Type B pancreatic cell (in vitro differentiated cells): Measurements from ENCODE around the gene HBS1L. TPM values are rescaled to one million over a fixed set of nuclear protein-coding genes. Genes with fewer than 3 reads are reported as not detected.

Source experiments
- DNase-seq: peaks from one replicate; pipeline ENCODE4 v3.0.0; 2021; ENCODE audit warnings: mixed read lengths; ENCODE audit not compliant: unreplicated experiment; ENCODE audit errors: extremely low spot score
- H3K27ac Mint-ChIP-seq: 2 replicates; pipeline ENCODE4 v1.8.0; 2021; ENCODE audit warnings: mild to moderate bottlenecking, mixed read lengths
- H3K27me3 Mint-ChIP-seq: 2 replicates; pipeline ENCODE4 v1.8.0; 2021; ENCODE audit warnings: mixed read lengths
- H3K36me3 Mint-ChIP-seq: 2 replicates; pipeline ENCODE4 v1.8.0; 2021; ENCODE audit warnings: mixed read lengths
- H3K4me1 Mint-ChIP-seq: one replicate; pipeline ENCODE4 v1.8.0; 2021; ENCODE audit warnings: mixed read lengths; ENCODE audit not compliant: unreplicated experiment
- H3K4me3 Mint-ChIP-seq: 2 replicates; pipeline ENCODE4 v1.8.0; 2021; ENCODE audit warnings: mild to moderate bottlenecking, mixed read lengths
- H3K9me3 Mint-ChIP-seq: 2 replicates; pipeline ENCODE4 v1.8.0; 2021; ENCODE audit warnings: mixed read lengths
- total RNA-seq: library from RNA; stranded (reverse); gene quantifications from 2 replicates; pipeline ENCODE4 v1.2.1, GENCODE V29; 2021; ENCODE audit warnings: low replicate concordance
- TF ChIP-seq, protein P1 (sequence below): fragments of 200-600 bp; sonication (generic); conservative IDR thresholded peaks from 2 replicates; pipeline ENCODE4 v1.5.0; 2021; ENCODE audit warnings: antibody characterized with exemption, mild to moderate bottlenecking

The HBS1L gene
- total RNA-seq, 1 donor from 2014 or later, result 71.0 TPM

- Mint-ChIP-seq H3K27me3 (no peaks in the 10 kb centered on the region), H3K4me1 (peaks cover 12% of the 10 kb centered on the region), H3K4me3 (no peak overlapping the region), H3K27ac (no peak overlapping the region), H3K36me3 (no peaks in the 10 kb centered on the region), H3K9me3 (no peaks in the 10 kb centered on the region)
- TF ChIP-seq, protein P1, sequence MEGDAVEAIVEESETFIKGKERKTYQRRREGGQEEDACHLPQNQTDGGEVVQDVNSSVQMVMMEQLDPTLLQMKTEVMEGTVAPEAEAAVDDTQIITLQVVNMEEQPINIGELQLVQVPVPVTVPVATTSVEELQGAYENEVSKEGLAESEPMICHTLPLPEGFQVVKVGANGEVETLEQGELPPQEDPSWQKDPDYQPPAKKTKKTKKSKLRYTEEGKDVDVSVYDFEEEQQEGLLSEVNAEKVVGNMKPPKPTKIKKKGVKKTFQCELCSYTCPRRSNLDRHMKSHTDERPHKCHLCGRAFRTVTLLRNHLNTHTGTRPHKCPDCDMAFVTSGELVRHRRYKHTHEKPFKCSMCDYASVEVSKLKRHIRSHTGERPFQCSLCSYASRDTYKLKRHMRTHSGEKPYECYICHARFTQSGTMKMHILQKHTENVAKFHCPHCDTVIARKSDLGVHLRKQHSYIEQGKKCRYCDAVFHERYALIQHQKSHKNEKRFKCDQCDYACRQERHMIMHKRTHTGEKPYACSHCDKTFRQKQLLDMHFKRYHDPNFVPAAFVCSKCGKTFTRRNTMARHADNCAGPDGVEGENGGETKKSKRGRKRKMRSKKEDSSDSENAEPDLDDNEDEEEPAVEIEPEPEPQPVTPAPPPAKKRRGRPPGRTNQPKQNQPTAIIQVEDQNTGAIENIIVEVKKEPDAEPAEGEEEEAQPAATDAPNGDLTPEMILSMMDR, result no peak
- DNase-seq, result no peak
Measured at GRCh38 chr6:134932535-134933470, 121.8 kb downstream of the HBS1L start.

- DNase-seq, result no peak
- no peaks in the 10 kb centered on the region for H3K36me3 Mint-ChIP-seq
- H3K4me1 Mint-ChIP-seq, result peaks cover 9% of the 10 kb centered on the region
- no peak overlapping the region for H3K4me3 Mint-ChIP-seq
- no peaks in the 10 kb centered on the region for H3K27me3 Mint-ChIP-seq
- TF ChIP-seq, protein P1, result no peak
- H3K27ac Mint-ChIP-seq, result no peak overlapping the region
- H3K9me3 Mint-ChIP-seq, result no peaks in the 10 kb centered on the region
Measured at GRCh38 chr6:134932098-134932497, 122.5 kb downstream of the HBS1L start.

DNA sequence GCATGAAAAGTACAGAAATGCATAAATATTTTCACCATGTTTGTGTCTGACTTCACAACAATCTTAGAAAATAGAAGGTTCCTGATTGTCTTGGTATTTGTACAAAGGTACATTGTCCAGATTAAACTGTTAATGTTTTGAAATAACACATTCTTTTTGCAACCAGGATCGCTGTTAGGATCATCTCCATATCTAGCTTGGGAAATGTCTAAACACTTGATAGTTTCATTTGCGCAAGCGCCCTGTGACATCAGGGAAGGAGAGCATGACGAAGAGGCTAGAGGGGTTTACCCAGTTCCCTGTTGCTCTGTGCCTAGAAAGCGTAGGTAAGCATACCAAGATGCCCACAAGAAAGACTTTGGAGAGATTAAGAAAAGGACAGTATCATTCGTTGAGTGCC lies 124.2 kb downstream of the HBS1L start:
- DNase-seq, result no peak
- Mint-ChIP-seq H3K36me3 (no peaks in the 10 kb centered on the region), H3K9me3 (no peaks in the 10 kb centered on the region), H3K4me1 (no peaks in the 10 kb centered on the region), H3K27ac (no peak overlapping the region), H3K4me3 (no peak overlapping the region), H3K27me3 (no peaks in the 10 kb centered on the region)
- TF ChIP-seq, protein P1, result no peak

DNA sequence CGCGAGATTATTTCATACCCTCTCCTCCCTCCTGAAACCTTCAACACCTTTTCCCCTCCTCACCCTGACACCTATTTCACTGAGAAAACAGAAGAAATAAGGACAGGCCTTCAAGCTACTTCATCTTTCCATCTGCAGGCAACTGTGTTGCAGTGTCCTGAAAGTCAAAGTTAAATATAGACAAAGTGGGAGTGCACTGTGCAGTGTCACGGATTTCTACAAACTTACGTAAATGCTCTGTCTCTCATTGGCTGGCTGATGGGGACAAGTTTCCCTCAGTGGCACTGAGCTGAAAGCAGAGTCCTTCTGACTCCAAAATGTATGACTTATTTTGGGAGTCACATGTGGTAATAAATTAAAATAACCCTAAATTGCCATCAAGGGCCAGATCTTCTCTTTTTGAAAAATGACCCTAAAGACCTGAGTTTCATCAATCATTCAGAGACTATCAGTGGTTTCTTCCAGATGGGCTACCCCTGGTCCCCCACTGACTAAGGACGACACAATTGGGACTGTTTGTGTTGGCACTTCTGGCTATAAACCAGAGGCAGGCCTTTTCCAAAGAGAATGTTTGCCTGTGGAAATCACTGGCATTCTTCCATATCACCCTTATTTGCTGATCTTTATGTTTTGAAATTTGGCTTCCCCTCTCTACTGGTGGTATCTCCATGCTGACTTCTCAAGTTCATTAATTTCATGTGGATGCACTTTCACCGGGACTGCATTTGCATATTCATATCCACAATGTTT lies 126.3 kb downstream of the HBS1L start:
- Mint-ChIP-seq H3K4me3 (no peak overlapping the region), H3K27ac (no peak overlapping the region), H3K4me1 (no peaks in the 10 kb centered on the region), H3K27me3 (no peaks in the 10 kb centered on the region), H3K36me3 (no peaks in the 10 kb centered on the region), H3K9me3 (no peaks in the 10 kb centered on the region)
- TF ChIP-seq, protein P1, result no peak
- no peak for DNase-seq

DNA sequence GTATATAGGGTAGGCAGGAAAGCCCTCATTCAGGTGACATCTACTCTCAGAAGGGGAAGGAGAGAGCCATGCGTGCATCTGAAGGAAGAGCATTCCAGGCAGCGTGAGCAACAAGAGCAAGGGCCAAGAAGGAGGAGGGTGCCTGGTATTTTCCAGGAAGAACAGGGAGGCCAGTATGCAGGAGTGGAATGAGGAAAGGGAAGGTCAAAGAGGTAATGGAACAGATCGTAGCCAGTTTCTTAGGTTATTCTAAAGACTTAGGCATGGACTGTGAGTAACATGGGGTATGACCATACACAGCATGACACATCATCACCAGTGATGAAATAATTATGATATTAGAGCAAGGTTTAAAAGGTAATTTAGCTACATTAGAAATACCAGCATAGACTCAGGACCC lies 128.8 kb downstream of the HBS1L start:
- Mint-ChIP-seq H3K4me1 (no peaks in the 10 kb centered on the region), H3K4me3 (no peak overlapping the region), H3K36me3 (no peaks in the 10 kb centered on the region), H3K27ac (no peak overlapping the region), H3K27me3 (no peaks in the 10 kb centered on the region), H3K9me3 (no peaks in the 10 kb centered on the region)
- TF ChIP-seq, protein P1, result no peak
- DNase-seq, result no peak
